GM12865 (cell line): Measurements from ENCODE around the gene CHKA.

Source experiments
- DNase-seq: peaks from one replicate; pipeline ENCODE4 v3.0.0; 2010; ENCODE audit warnings: low read depth
- H3K4me3 ChIP-seq: 2 replicates; pipeline ENCODE4 v1.5.1; 2011; ENCODE audit warnings: mild to moderate bottlenecking, low read depth, low read length, control low read depth
- TF ChIP-seq, protein P1 (sequence below): IDR thresholded peaks from 2 replicates; pipeline ENCODE4 v1.5.1; 2011; ENCODE audit warnings: low read length, control low read depth, low read depth, inconsistent platforms; ENCODE audit not compliant: insufficient read depth; ENCODE audit errors: missing control alignments

The CHKA gene

GRCh38 chr11:68150037-68150436 is 28.8 kb upstream of the CHKA start:
- TF ChIP-seq, protein P1, sequence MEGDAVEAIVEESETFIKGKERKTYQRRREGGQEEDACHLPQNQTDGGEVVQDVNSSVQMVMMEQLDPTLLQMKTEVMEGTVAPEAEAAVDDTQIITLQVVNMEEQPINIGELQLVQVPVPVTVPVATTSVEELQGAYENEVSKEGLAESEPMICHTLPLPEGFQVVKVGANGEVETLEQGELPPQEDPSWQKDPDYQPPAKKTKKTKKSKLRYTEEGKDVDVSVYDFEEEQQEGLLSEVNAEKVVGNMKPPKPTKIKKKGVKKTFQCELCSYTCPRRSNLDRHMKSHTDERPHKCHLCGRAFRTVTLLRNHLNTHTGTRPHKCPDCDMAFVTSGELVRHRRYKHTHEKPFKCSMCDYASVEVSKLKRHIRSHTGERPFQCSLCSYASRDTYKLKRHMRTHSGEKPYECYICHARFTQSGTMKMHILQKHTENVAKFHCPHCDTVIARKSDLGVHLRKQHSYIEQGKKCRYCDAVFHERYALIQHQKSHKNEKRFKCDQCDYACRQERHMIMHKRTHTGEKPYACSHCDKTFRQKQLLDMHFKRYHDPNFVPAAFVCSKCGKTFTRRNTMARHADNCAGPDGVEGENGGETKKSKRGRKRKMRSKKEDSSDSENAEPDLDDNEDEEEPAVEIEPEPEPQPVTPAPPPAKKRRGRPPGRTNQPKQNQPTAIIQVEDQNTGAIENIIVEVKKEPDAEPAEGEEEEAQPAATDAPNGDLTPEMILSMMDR, result no peak
- H3K4me3 ChIP-seq, result no peak overlapping the region
- DNase-seq, result no peak

DNA sequence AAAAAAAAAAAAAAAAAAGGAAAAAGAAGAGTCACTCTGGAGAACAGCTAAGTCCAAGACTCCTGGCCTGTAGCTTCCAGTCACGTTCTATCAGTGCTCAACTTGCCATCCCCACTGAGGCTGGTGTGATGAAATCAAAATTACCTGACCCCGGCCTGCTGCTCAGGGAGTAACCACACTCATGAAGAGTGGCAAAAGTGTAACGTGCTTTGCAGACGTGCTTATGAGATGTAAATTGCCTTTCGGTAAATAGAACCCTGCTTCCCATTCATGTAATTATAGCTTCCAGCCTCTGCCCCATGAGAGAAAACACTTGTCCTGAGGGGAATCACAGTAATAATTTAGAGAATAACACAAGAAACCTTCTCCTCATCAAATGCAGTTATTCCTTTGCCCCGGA is 28.2 kb upstream of the CHKA start:
- TF ChIP-seq, protein P1, result no peak
- DNase-seq, result no peak

GRCh38 chr11:68148879-68149278 is 27.7 kb upstream of the CHKA start:
- TF ChIP-seq, protein P1, result no peak
- no peak overlapping the region for H3K4me3 ChIP-seq
- no peak for DNase-seq

More for the DNA sequence above, 28.2 kb upstream of the CHKA start:
- H3K4me3 ChIP-seq, result no peak overlapping the region

- H3K4me3 ChIP-seq, result no peak overlapping the region
- no peak for DNase-seq
- TF ChIP-seq, protein P1, result no peak
Measured at GRCh38 chr11:68148071-68148805, 27.1 kb upstream of the CHKA start.

- TF ChIP-seq, protein P1, result no peak
- no peak overlapping the region for H3K4me3 ChIP-seq
- DNase-seq, result no peak
Measured at GRCh38 chr11:68146704-68147474, 25.7 kb upstream of the CHKA start.

- H3K4me3 ChIP-seq, result no peak overlapping the region
- TF ChIP-seq, protein P1, result no peak
- DNase-seq, result no peak
Measured at GRCh38 chr11:68146010-68146540, 24.9 kb upstream of the CHKA start.
